OCI-M2 (cell line): ENCODE measurements around the gene SASH3.

ENCODE experiments used
- DNase-seq: peaks from one replicate; lab custom pipeline; 2025; ENCODE audit not compliant: unreplicated experiment; lab: John Stamatoyannopoulos, UW

Gene SASH3

GRCh38 chrX:129782706-129783105, 3.0 kb downstream of the SASH3 start:
- no peak for DNase-seq

GRCh38 chrX:129783291-129783713, 3.6 kb downstream of the SASH3 start:
- DNase-seq = no peak

DNA sequence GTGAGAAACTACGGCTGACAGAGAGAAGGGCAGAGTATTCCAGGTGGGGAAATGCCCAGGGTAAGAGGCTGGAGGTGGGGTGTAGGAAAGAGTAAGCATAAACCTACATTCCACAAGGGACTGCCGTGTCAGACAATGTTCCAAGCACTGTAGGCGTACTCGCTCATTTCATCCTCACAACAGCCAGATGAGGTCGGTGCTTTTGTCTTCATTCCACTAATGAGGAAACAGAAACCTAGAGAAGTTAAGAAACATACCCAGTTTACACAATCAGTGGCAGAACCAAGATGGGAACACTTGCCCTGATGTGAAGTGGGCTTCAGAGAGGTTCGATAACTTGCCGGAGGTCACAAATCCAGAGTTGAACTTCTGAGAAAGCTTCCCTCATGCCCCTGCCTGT, 4.6 kb downstream of the SASH3 start:
- DNase-seq = no peak

- DNase-seq = no peak
Observed at GRCh38 chrX:129785160-129785947, 5.6 kb downstream of the SASH3 start.

GRCh38 chrX:129786210-129786651, 6.5 kb downstream of the SASH3 start:
- no peak for DNase-seq

DNA sequence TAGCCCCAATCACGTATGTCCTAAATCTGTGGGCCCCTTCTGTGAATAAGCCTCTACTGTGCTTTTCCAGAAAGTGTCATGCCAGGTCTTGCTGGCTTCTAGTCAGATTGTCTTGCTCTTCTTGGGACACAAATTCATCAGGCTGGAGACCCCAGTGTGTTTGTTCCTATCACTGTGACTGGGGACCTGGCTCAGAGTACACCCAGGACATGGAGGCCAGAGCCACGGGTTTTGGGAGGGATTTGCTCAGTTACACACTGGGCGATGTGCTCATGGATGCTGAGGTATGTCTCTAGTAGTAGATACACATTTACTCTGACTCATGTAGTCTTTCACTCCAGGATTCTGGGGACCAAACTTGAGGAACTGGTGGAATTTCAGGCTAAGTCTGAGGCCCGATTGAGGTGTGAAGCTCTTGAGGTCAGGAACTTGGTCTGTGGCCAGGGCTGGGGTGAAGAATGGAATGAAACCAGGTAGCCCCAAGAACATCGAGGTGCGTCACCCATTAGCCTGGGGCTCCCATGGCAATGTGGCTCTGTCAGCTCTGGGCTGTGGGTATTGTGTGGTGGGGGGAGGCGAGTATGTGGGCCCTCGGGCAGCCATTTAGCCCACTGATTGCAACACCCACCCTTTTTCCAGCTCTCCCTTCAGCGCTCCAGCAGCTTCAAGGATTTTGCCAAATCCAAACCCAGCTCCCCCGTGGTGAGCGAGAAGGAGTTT, 7.7 kb downstream of the SASH3 start:
- DNase-seq = no peak

- no peak for DNase-seq
Observed at GRCh38 chrX:129788527-129788926, 8.8 kb downstream of the SASH3 start.

- DNase-seq = no peak
Observed at GRCh38 chrX:129790146-129790545, 10.4 kb downstream of the SASH3 start.

DNA sequence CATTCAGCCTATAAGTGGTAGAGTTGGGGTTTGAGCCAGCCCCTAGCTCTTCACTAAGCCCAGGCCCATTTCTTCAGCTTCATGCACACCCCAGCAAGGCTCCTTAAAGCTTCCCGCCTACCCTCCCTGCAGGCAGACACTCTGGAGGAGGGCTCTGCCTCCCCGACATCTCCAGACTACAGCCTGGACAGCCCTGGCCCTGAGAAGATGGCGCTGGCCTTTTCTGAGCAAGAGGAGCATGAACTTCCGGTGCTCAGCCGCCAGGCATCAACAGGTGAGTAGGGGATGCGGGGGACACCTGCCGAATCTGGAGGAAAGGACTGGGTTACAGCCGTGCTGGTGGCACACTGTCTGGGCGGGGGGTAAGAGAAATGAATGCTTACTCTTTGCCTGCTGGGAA, 11.1 kb downstream of the SASH3 start:
- DNase-seq = no peak

GRCh38 chrX:129791336-129791735, 11.6 kb downstream of the SASH3 start:
- no peak for DNase-seq

DNA sequence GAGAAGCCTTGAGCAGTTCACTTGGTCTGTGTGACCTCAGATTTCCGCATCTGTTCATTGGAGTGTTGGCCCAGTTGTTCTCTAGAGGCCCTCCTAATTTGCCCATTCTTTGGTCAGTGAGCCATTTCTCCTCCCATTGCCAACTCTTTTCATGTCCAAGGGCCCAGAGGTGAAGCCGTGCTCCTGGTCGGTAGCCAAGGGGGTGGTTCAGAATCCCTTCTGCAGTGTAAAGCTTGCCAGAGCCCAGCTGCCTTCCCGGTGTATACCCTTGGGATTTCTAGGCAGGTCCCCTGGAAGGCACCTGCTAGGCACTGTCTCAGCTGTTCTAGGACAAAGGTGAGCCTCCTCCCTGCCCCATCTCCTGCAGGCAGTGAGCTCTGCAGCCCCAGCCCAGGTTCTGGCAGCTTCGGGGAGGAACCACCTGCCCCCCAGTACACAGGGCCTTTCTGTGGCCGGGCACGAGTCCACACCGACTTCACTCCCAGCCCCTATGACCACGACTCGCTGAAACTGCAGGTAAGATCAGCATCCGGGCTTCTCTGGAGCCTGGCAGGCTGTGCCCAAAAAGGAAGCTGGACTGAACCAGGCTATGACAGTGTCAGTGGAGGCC, 12.3 kb downstream of the SASH3 start:
- DNase-seq = no peak

- DNase-seq = no peak
Observed at GRCh38 chrX:129792586-129793291, 13.0 kb downstream of the SASH3 start.

GRCh38 chrX:129793604-129794191, 13.9 kb downstream of the SASH3 start:
- no peak for DNase-seq

- DNase-seq = no peak
Observed at GRCh38 chrX:129795584-129795983, 15.8 kb downstream of the SASH3 start.

- no peak for DNase-seq
Observed at GRCh38 chrX:129797251-129797906, 17.6 kb downstream of the SASH3 start.

GRCh38 chrX:129798456-129798855, 18.7 kb downstream of the SASH3 start:
- no peak for DNase-seq

DNA sequence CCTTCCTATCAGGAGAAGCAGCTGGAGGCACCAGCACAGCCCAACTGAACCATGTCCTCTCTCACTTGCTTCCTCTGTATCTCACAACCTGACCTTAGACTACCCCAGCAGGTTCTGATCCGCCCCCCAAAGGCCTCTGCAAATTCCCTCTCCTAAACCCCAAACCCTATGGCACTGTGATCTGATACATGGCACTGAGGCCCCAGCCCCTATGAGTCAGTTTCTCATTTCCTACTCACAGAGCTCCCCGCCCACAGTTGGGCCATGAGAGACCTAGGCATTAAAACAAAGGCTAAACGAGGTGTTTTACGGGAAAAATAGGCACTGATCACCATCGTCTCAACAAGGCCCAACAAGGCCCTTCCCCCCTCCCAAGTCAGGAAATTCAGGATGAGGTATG, 19.1 kb downstream of the SASH3 start:
- no peak for DNase-seq

DNA sequence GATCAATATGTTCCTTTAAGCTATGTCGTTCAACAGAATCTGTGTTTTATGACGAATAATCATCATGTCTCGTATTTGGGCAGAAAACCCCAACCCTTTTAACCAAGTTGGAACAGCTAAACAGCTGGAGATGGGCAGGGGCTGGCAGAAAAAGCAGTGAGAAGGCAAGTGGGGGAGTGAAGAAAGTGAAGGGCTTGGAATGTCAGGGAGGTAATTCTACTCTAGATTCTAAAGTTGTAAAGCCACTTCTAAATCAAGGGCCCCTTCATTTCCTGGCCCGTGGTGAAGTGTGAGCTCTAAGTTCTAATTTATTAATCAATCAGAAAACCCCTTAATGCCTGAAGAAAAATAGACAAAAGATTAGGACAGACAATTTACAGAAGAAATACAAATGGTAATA, 20.4 kb downstream of the SASH3 start:
- DNase-seq = no peak

- DNase-seq = no peak
Observed at GRCh38 chrX:129802863-129803262, 23.1 kb downstream of the SASH3 start.

GRCh38 chrX:129804806-129805205, 25.1 kb downstream of the SASH3 start:
- no peak for DNase-seq
